Right atrium auricular region (tissue), 2 donors: Measurements from ENCODE around the gene GPX3. TPM values are rescaled to one million over a fixed set of nuclear protein-coding genes. Genes with fewer than 3 reads are reported as not detected.

Experiments used
- DNase-seq: peaks from one replicate; pipeline ENCODE4 v3.0.0-alpha.2; 2019; ENCODE audit warnings: low spot score
- H3K27ac ChIP-seq, 2 donors: fragments of 200-600 bp; sonication (generic); 1 replicate in 1 of 2; 2 replicates in 1 of 2; pipeline ENCODE4 v1.5.1; 2016 to 2019
- H3K27me3 ChIP-seq, 2 donors: fragments of 200-600 bp; sonication (generic); one replicate each; pipeline versions ENCODE4 v1.5.1 to v1.6.0; 2017 to 2019
- H3K36me3 ChIP-seq: fragments of 200-600 bp; sonication (generic); one replicate; pipeline ENCODE4 v1.5.1; 2016
- H3K4me1 ChIP-seq, 2 donors: fragments of 200-600 bp; sonication (generic); one replicate each; pipeline versions ENCODE4 v1.5.1 to v1.6.0; 2017 to 2019
- H3K4me3 ChIP-seq, 2 donors: fragments of 200-600 bp; sonication (generic); 1 replicate in 1 of 2; 2 replicates in 1 of 2; pipeline ENCODE4 v1.5.1; 2017 to 2019; ENCODE audit warnings: mild to moderate bottlenecking in 1 of 2, moderate library complexity in 1 of 2
- H3K9me3 ChIP-seq, 2 donors: fragments of 200-600 bp; sonication (generic); one replicate each; pipeline ENCODE4 v1.5.1; 2019
- total RNA-seq, 2 donors: library from RNA; depleted of rRNA; stranded (reverse); fragments of >200 nt; gene quantifications; one replicate each; pipeline ENCODE4 v1.1.0, GENCODE V29; 2016
- TF ChIP-seq, protein P1 (sequence below), 2 donors: fragments of 200-600 bp; sonication (generic); IDR thresholded peaks; one replicate each; pipeline ENCODE4 v1.5.1; 2019; ENCODE audit warnings: antibody characterized with exemption in 2 of 2

Gene GPX3
- total RNA-seq, 2 donors from 2014 or later: 2,222 to 2,480 TPM

DNA sequence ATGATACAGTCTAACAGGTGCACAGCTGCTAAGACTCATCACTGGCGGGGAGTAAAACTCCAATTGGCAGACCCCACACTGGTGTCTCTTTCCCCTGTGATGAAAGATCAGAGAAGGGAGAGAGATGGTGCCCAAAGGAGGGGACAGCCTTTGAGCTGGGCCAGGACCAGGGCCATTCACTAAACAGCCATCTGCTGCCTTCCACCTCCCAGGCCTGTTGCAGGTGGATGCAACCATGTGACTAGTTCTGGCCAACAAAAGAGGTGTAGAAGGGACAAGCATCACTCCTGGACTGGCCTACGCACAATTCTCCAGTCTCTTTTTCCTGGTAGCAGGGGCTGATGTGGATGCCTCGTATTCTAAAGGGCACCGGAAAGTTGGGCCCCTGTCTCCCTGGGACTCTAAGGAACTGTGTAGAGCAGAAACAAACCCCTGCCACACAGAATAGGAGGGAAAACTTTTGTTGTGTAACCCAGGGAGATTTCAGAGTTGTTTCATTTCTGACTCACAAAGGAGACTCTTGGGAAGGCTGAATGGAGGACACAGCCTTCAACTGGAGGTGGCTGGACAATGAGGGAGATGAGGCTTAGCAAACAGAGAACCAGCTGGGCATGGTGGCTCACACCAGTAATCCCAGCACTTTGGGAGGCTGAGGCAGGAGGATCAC is 33.5 kb downstream of the GPX3 start:
- no peak for DNase-seq
- Histone ChIP-seq H3K27ac (no peak overlapping the region), H3K4me1 (peaks cover 0 to 17% of the 10 kb centered on the region in 2 donors), H3K27me3 (no peaks in the 10 kb centered on the region), H3K4me3 (no peak overlapping the region), H3K36me3 (peaks cover 51% of the 10 kb centered on the region), H3K9me3 (no peaks in the 10 kb centered on the region)
- TF ChIP-seq, protein P1, sequence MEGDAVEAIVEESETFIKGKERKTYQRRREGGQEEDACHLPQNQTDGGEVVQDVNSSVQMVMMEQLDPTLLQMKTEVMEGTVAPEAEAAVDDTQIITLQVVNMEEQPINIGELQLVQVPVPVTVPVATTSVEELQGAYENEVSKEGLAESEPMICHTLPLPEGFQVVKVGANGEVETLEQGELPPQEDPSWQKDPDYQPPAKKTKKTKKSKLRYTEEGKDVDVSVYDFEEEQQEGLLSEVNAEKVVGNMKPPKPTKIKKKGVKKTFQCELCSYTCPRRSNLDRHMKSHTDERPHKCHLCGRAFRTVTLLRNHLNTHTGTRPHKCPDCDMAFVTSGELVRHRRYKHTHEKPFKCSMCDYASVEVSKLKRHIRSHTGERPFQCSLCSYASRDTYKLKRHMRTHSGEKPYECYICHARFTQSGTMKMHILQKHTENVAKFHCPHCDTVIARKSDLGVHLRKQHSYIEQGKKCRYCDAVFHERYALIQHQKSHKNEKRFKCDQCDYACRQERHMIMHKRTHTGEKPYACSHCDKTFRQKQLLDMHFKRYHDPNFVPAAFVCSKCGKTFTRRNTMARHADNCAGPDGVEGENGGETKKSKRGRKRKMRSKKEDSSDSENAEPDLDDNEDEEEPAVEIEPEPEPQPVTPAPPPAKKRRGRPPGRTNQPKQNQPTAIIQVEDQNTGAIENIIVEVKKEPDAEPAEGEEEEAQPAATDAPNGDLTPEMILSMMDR (IDR thresholded peaks at IDR 0.05): no peak

DNA sequence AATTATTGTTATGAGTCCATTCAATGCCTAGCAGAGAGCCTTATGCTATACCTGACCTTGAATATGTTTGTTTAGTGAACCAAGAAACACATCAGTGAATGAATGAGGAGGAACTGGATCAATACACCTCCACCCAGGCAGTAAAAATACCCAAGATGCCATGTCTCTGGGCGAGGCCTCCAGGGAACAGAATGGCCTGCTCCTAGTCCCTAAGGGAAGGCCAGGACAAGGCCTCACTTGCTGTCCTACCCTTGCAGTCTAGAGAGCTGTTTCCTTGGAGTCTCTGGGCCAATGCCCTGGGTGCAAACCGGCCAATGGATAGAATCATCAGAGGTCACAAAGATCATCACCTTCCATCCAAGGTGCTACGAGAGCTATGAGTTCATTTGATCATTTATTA is 34.3 kb downstream of the GPX3 start:
- H3K4me1 ChIP-seq: peaks cover 0 to 24% of the 10 kb centered on the region in 2 donors

DNA sequence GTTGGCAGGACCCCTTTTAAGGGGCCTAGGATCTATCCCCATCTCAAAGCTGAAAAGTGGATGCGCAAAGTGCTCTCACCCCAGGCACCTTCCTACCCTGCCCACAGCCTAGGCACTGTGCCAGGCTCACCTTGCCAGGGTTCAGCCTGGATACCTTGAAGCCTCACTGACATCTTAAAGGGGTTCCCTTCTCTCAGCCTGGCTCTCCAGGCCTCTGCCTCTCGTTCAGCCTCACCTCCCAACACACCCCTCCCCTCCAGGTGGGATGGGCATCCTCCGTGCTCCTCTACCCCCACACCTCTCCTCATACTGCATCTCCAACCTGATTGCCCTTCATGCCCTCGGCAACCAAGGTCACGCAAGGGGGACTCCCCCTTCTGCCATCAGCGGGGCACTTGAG is 34.9 kb downstream of the GPX3 start:
- Histone ChIP-seq H3K4me3 (no peak overlapping the region), H3K36me3 (peaks cover 43% of the 10 kb centered on the region), H3K27me3 (no peaks in the 10 kb centered on the region), H3K9me3 (no peaks in the 10 kb centered on the region), H3K27ac (no peak overlapping the region), H3K4me1 (peaks cover 0 to 30% of the 10 kb centered on the region in 2 donors)
- DNase-seq: no peak
- TF ChIP-seq, protein P1 (IDR thresholded peaks at IDR 0.05): no peak

More for the DNA sequence above, 34.3 kb downstream of the GPX3 start:
- Histone ChIP-seq H3K27ac (no peak overlapping the region), H3K9me3 (no peaks in the 10 kb centered on the region), H3K27me3 (no peaks in the 10 kb centered on the region), H3K36me3 (peaks cover 48% of the 10 kb centered on the region), H3K4me3 (no peak overlapping the region)
- TF ChIP-seq, protein P1 (IDR thresholded peaks at IDR 0.05): no peak
- DNase-seq: no peak

DNA sequence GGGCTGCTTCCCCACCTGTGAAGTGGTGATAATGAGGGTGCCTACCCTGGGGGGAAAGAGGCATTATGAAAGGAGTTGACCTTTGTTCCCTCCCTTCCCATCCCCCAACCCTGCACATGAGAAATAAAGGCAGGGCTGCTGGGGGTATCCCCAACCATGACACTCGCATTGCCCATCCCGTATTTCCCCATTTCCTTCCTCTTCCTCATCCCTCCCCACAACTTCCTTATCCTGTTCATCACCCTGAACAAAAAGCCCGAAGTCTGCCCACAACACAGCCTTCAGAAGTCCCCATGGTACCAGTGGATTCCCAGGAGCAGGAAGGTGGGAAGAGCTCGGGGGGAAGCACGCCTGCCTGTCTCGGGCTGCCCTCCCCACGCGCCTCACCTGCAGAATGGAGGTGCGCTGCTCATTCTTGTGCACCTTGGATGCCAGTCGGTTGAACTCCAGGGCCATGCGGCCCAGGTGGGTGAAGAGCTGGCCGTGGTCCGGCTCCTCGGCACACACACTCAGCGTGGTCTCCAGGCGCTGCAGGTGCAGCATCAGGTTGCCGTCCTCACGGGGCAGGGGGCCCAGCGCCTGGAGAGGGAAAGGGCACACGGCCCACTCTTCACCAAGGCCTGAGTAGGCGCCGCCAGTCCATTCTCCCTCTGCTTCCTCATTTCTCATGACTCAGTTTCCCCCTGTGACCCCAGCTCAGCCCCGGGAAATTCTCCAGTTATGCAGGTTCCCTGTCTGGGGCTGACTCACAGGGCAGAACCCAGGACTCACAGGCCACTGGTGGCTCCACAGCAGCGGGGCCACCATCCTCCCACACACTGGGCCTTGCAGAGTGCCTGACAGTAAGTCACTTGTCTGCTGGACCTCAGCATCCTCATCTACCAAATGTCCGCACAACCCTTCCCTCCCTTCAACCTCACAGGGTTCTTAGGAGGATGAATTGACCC is 36.3 kb downstream of the GPX3 start:
- Histone ChIP-seq H3K27ac (no peak overlapping the region), H3K9me3 (no peaks in the 10 kb centered on the region), H3K36me3 (peaks cover 41% of the 10 kb centered on the region), H3K27me3 (no peaks in the 10 kb centered on the region), H3K4me1 (peaks cover 0 to 35% of the 10 kb centered on the region in 2 donors), H3K4me3 (no peak overlapping the region)
- TF ChIP-seq, protein P1 (IDR thresholded peaks at IDR 0.05): no peak
- DNase-seq: no peak

DNA sequence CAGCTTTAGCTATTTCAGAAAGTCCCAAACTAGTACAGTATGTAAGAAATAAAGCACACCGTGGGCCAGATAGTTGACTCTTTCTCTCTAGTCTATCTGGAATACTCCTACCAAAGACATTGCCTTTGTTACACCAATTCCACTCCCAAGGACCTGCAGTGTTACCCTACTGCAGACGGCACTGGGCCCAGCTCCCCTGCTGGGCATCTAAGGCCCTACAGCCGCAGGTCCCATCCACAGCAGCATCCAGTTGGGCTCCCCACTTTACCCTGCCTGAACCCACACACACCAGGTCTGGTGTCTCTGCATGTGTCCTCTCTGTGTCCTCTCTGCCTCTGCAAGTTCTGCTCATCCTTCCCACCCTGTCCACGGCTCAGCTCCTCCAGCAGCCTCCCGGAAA is 37.9 kb downstream of the GPX3 start:
- Histone ChIP-seq H3K36me3 (peaks cover 50% of the 10 kb centered on the region), H3K27me3 (no peaks in the 10 kb centered on the region), H3K27ac (peak overlapping the region in 1 of 2 donors; percentile 83), H3K9me3 (no peaks in the 10 kb centered on the region), H3K4me1 (peaks cover 0 to 42% of the 10 kb centered on the region in 2 donors), H3K4me3 (no peak overlapping the region)
- DNase-seq: no peak
- TF ChIP-seq, protein P1 (IDR thresholded peaks at IDR 0.05): no peak
